Mesendoderm (in vitro differentiated cells): ENCODE data around the gene IQSEC1.
A peak's percentile ranks its signal among the peaks of the same experiment; 100 is the strongest.

Experiments used
- DNase-seq: peaks from one replicate; pipeline ENCODE4 v3.0.0; 2013
- H2AK5ac ChIP-seq: 2 replicates; pipeline ENCODE4 v1.6.1; 2013; ENCODE audit warnings: low read length, inconsistent platforms
- H2BK120ac ChIP-seq: 2 replicates; pipeline ENCODE4 v1.6.1; 2013; ENCODE audit warnings: low read depth, mild to moderate bottlenecking, low read length, moderate library complexity, mixed read lengths
- H2BK15ac ChIP-seq: replicated peaks from 2 replicates; pipeline ENCODE4 v1.6.1; 2013; ENCODE audit warnings: low read depth, mild to moderate bottlenecking, moderate library complexity
- H2BK5ac ChIP-seq: 2 replicates; pipeline ENCODE4 v1.6.1; 2013; ENCODE audit warnings: low read length, inconsistent platforms
- H3K18ac ChIP-seq: 2 replicates; pipeline ENCODE4 v1.6.1; 2013; ENCODE audit warnings: mild to moderate bottlenecking, low read length, mixed read lengths
- H3K23ac ChIP-seq: one replicate; pipeline ENCODE4 v1.6.1; 2013; ENCODE audit warnings: low read length
- H3K27ac ChIP-seq: 2 replicates; pipeline ENCODE4 v1.5.1; 2013; ENCODE audit warnings: low read depth, mild to moderate bottlenecking, inconsistent platforms, low read length, moderate library complexity
- H3K27me3 ChIP-seq: 2 replicates; pipeline ENCODE4 v1.6.1; 2013; ENCODE audit warnings: low read length, control low read depth, mild to moderate bottlenecking, inconsistent platforms; ENCODE audit not compliant: insufficient read depth, poor library complexity
- H3K36me3 ChIP-seq: 2 replicates; pipeline ENCODE4 v1.6.1; 2013; ENCODE audit warnings: low read length, inconsistent platforms; ENCODE audit not compliant: control insufficient read depth, insufficient read depth
- H3K4ac ChIP-seq: one replicate; pipeline ENCODE4 v1.6.1; 2013; ENCODE audit warnings: low read depth, mild to moderate bottlenecking, low read length, moderate library complexity
- H3K4me1 ChIP-seq: 2 replicates; pipeline ENCODE4 v1.6.1; 2013; ENCODE audit warnings: low read depth, low read length, inconsistent platforms; ENCODE audit not compliant: control insufficient read depth
- H3K4me2 ChIP-seq: 2 replicates; pipeline ENCODE4 v1.6.1; 2013; ENCODE audit warnings: low read length
- H3K4me3 ChIP-seq: 2 replicates; pipeline ENCODE4 v1.5.1; 2013; ENCODE audit warnings: mild to moderate bottlenecking, low read length
- H3K56ac ChIP-seq: one replicate; pipeline ENCODE4 v1.6.1; 2013; ENCODE audit warnings: low read length
- H3K79me1 ChIP-seq: 2 replicates; pipeline ENCODE4 v1.6.1; 2013; ENCODE audit warnings: low read length, inconsistent platforms
- H3K79me2 ChIP-seq: 2 replicates; pipeline ENCODE4 v1.6.1; 2013; ENCODE audit warnings: mild to moderate bottlenecking, low read length; ENCODE audit not compliant: control insufficient read depth, insufficient read depth
- H3K9ac ChIP-seq: 2 replicates; pipeline ENCODE4 v1.6.1; 2013; ENCODE audit warnings: low read length, inconsistent platforms
- H4K5ac ChIP-seq: one replicate; pipeline ENCODE4 v1.6.1; 2013; ENCODE audit warnings: low read length
- H4K8ac ChIP-seq: one replicate; pipeline ENCODE4 v1.6.1; 2013; ENCODE audit warnings: low read depth, mild to moderate bottlenecking, control low read depth, low read length, moderate library complexity
- WGBS: extraction: QIAGEN DNeasy Blood & Tissue Kit; methylation state at CpG from one replicate; pipeline ENCODE4 v1.1.7; 2013; ENCODE audit warnings: low lambda C conversion rate, missing lambda C conversion rate; ENCODE audit not compliant: insufficient coverage; ENCODE audit errors: extremely low coverage; 5-methylcytosine and 5-hydroxymethylcytosine counted together

IQSEC1 gene

GRCh38 chr3:12892840-12893189, 180.4 kb downstream of the IQSEC1 start:
- Histone ChIP-seq H3K4ac (no peak overlapping the region), H3K79me1 (no peaks in the 10 kb centered on the region), H3K4me3 (no peak overlapping the region), H3K23ac (no peak overlapping the region), H3K4me2 (no peak overlapping the region), H3K27ac (no peak overlapping the region), H3K9ac (no peak overlapping the region), H3K36me3 (no peaks in the 10 kb centered on the region), H2BK15ac (no peak overlapping the region), H2AK5ac (no peak overlapping the region), H3K79me2 (no peaks in the 10 kb centered on the region), H2BK120ac (no peak overlapping the region), H4K8ac (no peak overlapping the region), H3K56ac (no peak overlapping the region), H3K18ac (no peak overlapping the region), H3K27me3 (no peaks in the 10 kb centered on the region), H2BK5ac (no peak overlapping the region), H3K4me1 (peaks cover 2% of the 10 kb centered on the region), H4K5ac (no peak overlapping the region)
- no CpG with 5 or more reads among the region's 3 CpGs for WGBS
- DNase-seq, result no peak

GRCh38 chr3:12891985-12892839, 181.0 kb downstream of the IQSEC1 start:
- no peak overlapping the region for H4K8ac ChIP-seq
- no peak overlapping the region for H2BK15ac ChIP-seq
- no peaks in the 10 kb centered on the region for H3K4me1 ChIP-seq

GRCh38 chr3:12891391-12891984, 181.7 kb downstream of the IQSEC1 start:
- Histone ChIP-seq H3K23ac (no peak overlapping the region), H3K79me2 (no peaks in the 10 kb centered on the region), H3K4ac (no peak overlapping the region), H4K8ac (no peak overlapping the region), H3K4me1 (no peaks in the 10 kb centered on the region), H4K5ac (no peak overlapping the region), H3K36me3 (no peaks in the 10 kb centered on the region), H3K56ac (no peak overlapping the region), H3K9ac (no peak overlapping the region), H3K27me3 (no peaks in the 10 kb centered on the region), H2AK5ac (no peak overlapping the region), H2BK15ac (no peak overlapping the region), H2BK120ac (no peak overlapping the region), H2BK5ac (no peak overlapping the region), H3K4me3 (no peak overlapping the region), H3K79me1 (no peaks in the 10 kb centered on the region), H3K27ac (no peak overlapping the region), H3K4me2 (no peak overlapping the region), H3K18ac (no peak overlapping the region)
- WGBS, result no CpG with 5 or more reads among the region's 9 CpGs
- DNase-seq, result no peak

More at GRCh38 chr3:12891985-12892839, 181.0 kb downstream of the IQSEC1 start:
- H2BK5ac ChIP-seq, result no peak overlapping the region
- H3K4ac ChIP-seq, result no peak overlapping the region
- no peak overlapping the region for H3K56ac ChIP-seq
- H3K36me3 ChIP-seq, result no peaks in the 10 kb centered on the region
- no peak overlapping the region for H3K4me2 ChIP-seq
- no peak overlapping the region for H3K9ac ChIP-seq
- WGBS, result no CpG with 5 or more reads among the region's 16 CpGs
- H3K79me1 ChIP-seq, result no peaks in the 10 kb centered on the region
- H2AK5ac ChIP-seq, result no peak overlapping the region
- no peak overlapping the region for H4K5ac ChIP-seq
- no peak overlapping the region for H3K18ac ChIP-seq
- no peak overlapping the region for H2BK120ac ChIP-seq
- no peak overlapping the region for H3K4me3 ChIP-seq
- H3K27me3 ChIP-seq, result no peaks in the 10 kb centered on the region
- H3K27ac ChIP-seq, result no peak overlapping the region
- no peaks in the 10 kb centered on the region for H3K79me2 ChIP-seq
- H3K23ac ChIP-seq, result no peak overlapping the region
- peak; percentile 67 for DNase-seq

GRCh38 chr3:12890610-12891390, 182.4 kb downstream of the IQSEC1 start:
- no peak overlapping the region for H3K27ac ChIP-seq
- no peaks in the 10 kb centered on the region for H3K27me3 ChIP-seq
- no peak overlapping the region for H3K56ac ChIP-seq
- H3K9ac ChIP-seq, result no peak overlapping the region
- H3K23ac ChIP-seq, result peak overlapping the region; percentile 36
- no peak overlapping the region for H3K4ac ChIP-seq
- no peak overlapping the region for H2AK5ac ChIP-seq
- no peaks in the 10 kb centered on the region for H3K79me1 ChIP-seq
- H3K18ac ChIP-seq, result no peak overlapping the region
- H2BK120ac ChIP-seq, result no peak overlapping the region
- H3K4me2 ChIP-seq, result no peak overlapping the region
- H2BK15ac ChIP-seq, result no peak overlapping the region
- H3K79me2 ChIP-seq, result no peaks in the 10 kb centered on the region
- no peak overlapping the region for H4K8ac ChIP-seq
- no peak overlapping the region for H4K5ac ChIP-seq
- H3K36me3 ChIP-seq, result no peaks in the 10 kb centered on the region
- no CpG with 5 or more reads among the region's 10 CpGs for WGBS
- no peak for DNase-seq
- no peaks in the 10 kb centered on the region for H3K4me1 ChIP-seq
- no peak overlapping the region for H2BK5ac ChIP-seq
- H3K4me3 ChIP-seq, result no peak overlapping the region

GRCh38 chr3:12886736-12887135, 186.5 kb downstream of the IQSEC1 start:
- DNase-seq, result no peak
- no peak overlapping the region for H3K18ac ChIP-seq
- no peaks in the 10 kb centered on the region for H3K79me1 ChIP-seq
- H2BK120ac ChIP-seq, result no peak overlapping the region
- H2BK5ac ChIP-seq, result no peak overlapping the region
- no peaks in the 10 kb centered on the region for H3K36me3 ChIP-seq
- no peak overlapping the region for H3K4me3 ChIP-seq
- H2AK5ac ChIP-seq, result no peak overlapping the region
- no peak overlapping the region for H4K5ac ChIP-seq
- H3K56ac ChIP-seq, result no peak overlapping the region
- H3K4me1 ChIP-seq, result no peaks in the 10 kb centered on the region
- no CpG with 5 or more reads among the region's 12 CpGs for WGBS
- H4K8ac ChIP-seq, result no peak overlapping the region
- H3K27ac ChIP-seq, result no peak overlapping the region
- H3K27me3 ChIP-seq, result no peaks in the 10 kb centered on the region
- H2BK15ac ChIP-seq, result no peak overlapping the region
- H3K4ac ChIP-seq, result no peak overlapping the region
- H3K79me2 ChIP-seq, result no peaks in the 10 kb centered on the region
- no peak overlapping the region for H3K4me2 ChIP-seq
- no peak overlapping the region for H3K23ac ChIP-seq
- no peak overlapping the region for H3K9ac ChIP-seq
